Measurements from ENCODE around the gene PGRMC1. TPM values are rescaled to one million over a fixed set of nuclear protein-coding genes. Genes with fewer than 3 reads are reported as not detected.

PGRMC1 gene
- polyA plus RNA-seq, 1 of the 3 experiments (the other 2 are of a cell fraction): 65.3 TPM

DNA sequence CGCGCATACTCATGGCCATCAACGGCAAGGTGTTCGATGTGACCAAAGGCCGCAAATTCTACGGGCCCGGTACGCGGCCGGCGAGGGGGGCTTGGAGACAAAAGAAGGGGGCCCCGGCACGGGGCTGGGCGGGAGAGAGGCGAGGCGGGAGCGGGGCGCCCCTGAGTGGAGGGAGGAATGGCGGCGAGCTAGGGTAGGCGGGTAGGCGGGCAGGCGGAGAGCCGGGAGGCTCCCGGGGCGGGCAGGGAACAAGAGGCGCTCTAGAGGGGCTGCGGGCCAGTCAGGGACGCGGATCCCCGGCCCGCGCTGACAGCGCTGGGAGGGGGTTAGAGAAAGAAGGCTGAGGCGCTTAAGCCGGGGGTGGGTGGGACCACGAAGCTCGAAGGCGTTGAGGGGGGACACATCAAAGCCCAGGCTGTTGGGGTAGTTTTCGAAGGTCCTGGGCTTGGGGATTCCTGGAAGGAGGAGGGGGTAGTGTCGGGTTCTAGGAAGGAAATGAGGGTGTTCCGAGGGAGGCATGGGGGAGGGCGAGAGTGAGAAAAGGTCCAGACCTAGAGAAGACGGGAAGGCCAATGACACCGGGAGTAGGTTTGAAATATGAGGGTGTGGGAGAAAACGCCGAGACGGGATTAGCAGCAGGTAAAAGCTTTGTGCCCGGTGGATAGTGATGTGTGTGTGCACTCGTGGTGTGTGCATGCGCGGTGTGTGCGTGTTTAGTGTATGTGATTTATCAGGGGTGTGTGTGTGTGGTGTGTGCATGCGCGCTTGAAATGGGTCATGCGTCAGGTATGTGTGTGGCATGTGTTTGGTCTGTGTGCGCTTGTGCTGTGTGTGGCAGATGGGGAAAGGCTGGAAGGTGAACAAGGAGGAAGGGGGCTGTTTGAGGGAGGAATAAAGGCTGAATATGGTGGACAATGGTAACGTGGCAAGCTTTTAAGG is 807 bp downstream of the PGRMC1 start:
- peak overlapping the region; percentile 55 to 69; a peak in 3 of 4 replicates for H3K27ac ChIP-seq (ENCODE audit: low read depth in 2 of 2, low read length in 1 of 2)
- H3K79me2 ChIP-seq (ENCODE audit: insufficient read depth): peaks cover 49% of the 10 kb centered on the region
- peak; percentile 51; the same call in 1 of the 2 replicates for TF ChIP-seq MXI1 (IDR thresholded peaks at IDR 0.05; ENCODE audit: low read depth, low read length)
- TF ChIP-seq RFX5 (IDR thresholded peaks at IDR 0.05; ENCODE audit: low read length): no peak
- WGBS (ENCODE audit: low lambda C conversion rate): 20% methylated on average over 54 of the region's 58 CpGs
- peaks cover 3% of the 10 kb centered on the region in 2 experiments; a peak in 1 of 4 replicates for H3K4me1 ChIP-seq (ENCODE audit: control insufficient read depth in 1 of 2, insufficient read depth in 2 of 2, low read depth in 1 of 2, low read length in 1 of 2)
- H3K36me3 ChIP-seq (replicated peaks in 1 of 2; ENCODE audit: control insufficient read depth in 1 of 2, insufficient read depth in 2 of 2, low read length in 1 of 2): peaks cover 0 to 6% of the 10 kb centered on the region in 2 experiments
- H3K4me3 ChIP-seq (ENCODE audit: low read depth in 2 of 2, low read length in 1 of 2): peak overlapping the region; percentile 67 to 76
- peak; percentile 59 for DNase-seq
- H3K4me2 ChIP-seq: peak overlapping the region; percentile 75
- H2AFZ ChIP-seq (ENCODE audit: low read depth): peak overlapping the region; percentile 48
- peaks cover 10% of the 10 kb centered on the region for H3F3A ChIP-seq (replicated peaks; ENCODE audit: insufficient read depth)
- ChIA-PET CTCF (interaction anchor here (1.2 kb wide), 1 partner anchor 118 kb away, joined by 3 read pairs; no protein-coding TSS in a partner anchor), POLR2A (no interaction called here)
- no peaks in the 10 kb centered on the region for H3K9me2 ChIP-seq
- H3K9me3 ChIP-seq: no peaks in the 10 kb centered on the region
- peak overlapping the region; percentile 89 for H3K9ac ChIP-seq
- H3K27me3 ChIP-seq (ENCODE audit: insufficient read depth): no peaks in the 10 kb centered on the region
- H4K20me1 ChIP-seq (ENCODE audit: insufficient read depth): no peaks in the 10 kb centered on the region

DNA sequence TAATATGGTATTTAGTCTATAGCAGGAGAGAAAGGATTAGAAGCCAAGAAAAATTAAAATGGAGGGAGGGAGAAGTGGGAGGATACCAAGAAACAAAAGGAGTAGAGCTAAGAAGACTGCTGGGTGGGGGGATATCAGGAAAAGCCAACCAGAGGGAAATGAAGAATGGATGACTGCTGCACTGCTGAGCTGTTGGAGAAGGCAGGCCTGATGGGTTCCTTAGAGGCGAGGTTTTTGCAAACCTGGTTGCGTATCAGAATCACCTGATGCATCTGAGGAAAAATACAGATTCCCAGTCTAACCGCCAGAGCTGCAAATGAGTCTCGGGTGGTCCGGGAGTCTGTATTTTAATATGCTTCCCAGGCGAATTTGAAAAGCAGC is 1.5 kb downstream of the PGRMC1 start:
- DNase-seq: no peak
- 27% methylated on average over 6 of the region's 6 CpGs for WGBS (ENCODE audit: low lambda C conversion rate)
- Histone ChIP-seq H3K27ac (ENCODE audit: low read depth in 2 of 2, low read length in 1 of 2) (peak overlapping the region in 1 of 2 experiments; percentile 28; a peak in 1 of 4 replicates), H3K4me3 (ENCODE audit: low read depth in 2 of 2, low read length in 1 of 2) (peak overlapping the region; percentile 67 to 76), H2AFZ (ENCODE audit: low read depth) (peak overlapping the region; percentile 48), H3K36me3 (replicated peaks in 1 of 2; ENCODE audit: control insufficient read depth in 1 of 2, insufficient read depth in 2 of 2, low read length in 1 of 2) (peaks cover under 1 to 8% of the 10 kb centered on the region in 2 experiments), H3K79me2 (ENCODE audit: insufficient read depth) (peaks cover 55% of the 10 kb centered on the region), H3K4me1 (ENCODE audit: control insufficient read depth in 1 of 2, insufficient read depth in 2 of 2, low read depth in 1 of 2, low read length in 1 of 2) (peaks cover 3% of the 10 kb centered on the region in 2 experiments; a peak in 1 of 4 replicates), H3K9ac (peak overlapping the region; percentile 89), H3K9me2 (no peaks in the 10 kb centered on the region), H3K4me2 (peak overlapping the region; percentile 75), H3K9me3 (no peaks in the 10 kb centered on the region), H4K20me1 (ENCODE audit: insufficient read depth) (no peaks in the 10 kb centered on the region), H3K27me3 (ENCODE audit: insufficient read depth) (no peaks in the 10 kb centered on the region), H3F3A (replicated peaks; ENCODE audit: insufficient read depth) (peaks cover 10% of the 10 kb centered on the region)
- POLR2A ChIA-PET: no interaction called here
- CTCF ChIA-PET: interaction anchor here (1.2 kb wide), 1 partner anchor 119 kb away, joined by 3 read pairs; no protein-coding TSS in a partner anchor
- no peak for TF ChIP-seq NFIC (IDR thresholded peaks at IDR 0.05; ENCODE audit: borderline replicate concordance)
- TF ChIP-seq, protein P1, sequence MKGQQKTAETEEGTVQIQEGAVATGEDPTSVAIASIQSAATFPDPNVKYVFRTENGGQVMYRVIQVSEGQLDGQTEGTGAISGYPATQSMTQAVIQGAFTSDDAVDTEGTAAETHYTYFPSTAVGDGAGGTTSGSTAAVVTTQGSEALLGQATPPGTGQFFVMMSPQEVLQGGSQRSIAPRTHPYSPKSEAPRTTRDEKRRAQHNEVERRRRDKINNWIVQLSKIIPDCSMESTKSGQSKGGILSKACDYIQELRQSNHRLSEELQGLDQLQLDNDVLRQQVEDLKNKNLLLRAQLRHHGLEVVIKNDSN (IDR thresholded peaks at IDR 0.05; ENCODE audit: borderline replicate concordance, low read depth): no peak
- TF ChIP-seq RCOR1 (IDR thresholded peaks at IDR 0.05; ENCODE audit: low read length): no peak
- TF ChIP-seq FOXJ3 (CRISPR knock-in tag; IDR thresholded peaks at IDR 0.05): no peak
- TF ChIP-seq MEF2A (IDR thresholded peaks at IDR 0.05; ENCODE audit: borderline replicate concordance, low read depth): no peak
- TF ChIP-seq, protein P2, sequence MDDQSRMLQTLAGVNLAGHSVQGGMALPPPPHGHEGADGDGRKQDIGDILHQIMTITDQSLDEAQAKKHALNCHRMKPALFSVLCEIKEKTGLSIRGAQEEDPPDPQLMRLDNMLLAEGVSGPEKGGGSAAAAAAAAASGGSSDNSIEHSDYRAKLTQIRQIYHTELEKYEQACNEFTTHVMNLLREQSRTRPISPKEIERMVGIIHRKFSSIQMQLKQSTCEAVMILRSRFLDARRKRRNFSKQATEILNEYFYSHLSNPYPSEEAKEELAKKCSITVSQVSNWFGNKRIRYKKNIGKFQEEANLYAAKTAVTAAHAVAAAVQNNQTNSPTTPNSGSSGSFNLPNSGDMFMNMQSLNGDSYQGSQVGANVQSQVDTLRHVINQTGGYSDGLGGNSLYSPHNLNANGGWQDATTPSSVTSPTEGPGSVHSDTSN (IDR thresholded peaks at IDR 0.05): no peak
- TF ChIP-seq FOXM1 (IDR thresholded peaks at IDR 0.05; ENCODE audit: low read depth): no peak
- no peak for TF ChIP-seq SMC3 (IDR thresholded peaks at IDR 0.05; ENCODE audit: low read depth, low read length)
- no peak for TF ChIP-seq RAD21 (IDR thresholded peaks at IDR 0.05; ENCODE audit: low read length)
- TF ChIP-seq EP300 (IDR thresholded peaks at IDR 0.05; ENCODE audit: borderline replicate concordance in 1 of 2, low read depth in 1 of 2, low read length in 1 of 2): no peak
- TF ChIP-seq YY1 (IDR thresholded peaks at IDR 0.05; ENCODE audit: low read depth): no peak
